ENCODE measurements around the gene ATP8B3. TPM values are rescaled to one million over a fixed set of nuclear protein-coding genes. Genes with fewer than 3 reads are reported as not detected.

The ATP8B3 gene
- total and polyA plus RNA-seq, 2 of the 13 experiments (the other 11 are each of a cell fraction or from before 2014, with no cell fraction given), result 2.6 to 5.9 TPM

DNA sequence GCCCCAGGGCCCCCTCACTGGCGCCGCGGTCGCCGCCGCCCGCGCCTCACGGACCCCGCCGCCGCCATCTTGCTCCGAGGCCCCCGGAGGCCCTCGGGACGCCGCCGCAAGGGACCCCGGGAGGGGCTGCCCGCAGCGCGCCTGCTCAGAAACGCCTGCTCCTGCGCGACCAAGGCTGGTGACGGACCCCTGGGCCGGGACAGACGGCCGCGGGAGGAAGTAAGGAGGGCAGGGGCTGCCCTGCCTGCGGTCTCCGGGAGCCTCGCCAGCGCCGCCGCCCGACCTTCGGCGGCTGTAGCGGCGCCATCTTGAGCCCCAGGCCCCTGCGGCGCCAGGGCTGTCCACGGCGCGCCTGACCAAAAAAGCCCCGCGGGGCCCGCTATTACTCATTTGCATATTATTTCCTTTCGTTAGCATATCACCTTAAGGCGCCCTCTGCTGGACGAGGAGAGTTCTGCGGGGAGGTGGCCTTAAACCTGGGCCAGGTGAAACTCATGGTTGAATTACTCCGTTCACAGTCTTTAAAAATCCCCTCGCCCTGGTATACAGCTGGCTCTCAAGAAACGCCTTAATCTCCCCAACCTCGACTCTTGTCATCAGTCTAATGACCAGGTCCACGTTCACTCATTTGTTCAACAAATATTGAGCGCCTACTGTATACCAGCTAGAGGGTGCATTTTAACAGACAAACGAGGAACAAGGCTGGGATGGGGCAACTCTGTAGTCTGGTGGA lies 36.5 kb upstream of the ATP8B3 start, which contains the start of gene REXO1 (continued):
- TF ChIP-seq NONO (IDR thresholded peaks at IDR 0.05) (no peak), NONO (CRISPR knock-in tag; conservative IDR thresholded peaks at IDR 0.05) (peak; percentile 69), ZNF205 (CRISPR knock-in tag; IDR thresholded peaks at IDR 0.05) (no peak), GATA4 (IDR thresholded peaks at IDR 0.05; ENCODE audit: borderline replicate concordance, low read depth) (peak; percentile 22; the same call in 1 of the 2 replicates), ZNF674 (CRISPR knock-in tag; IDR thresholded peaks at IDR 0.05; ENCODE audit: low read depth) (0 out of 2 replicates have a peak, but pooled peaks have one; percentile 54), HOXA3 (CRISPR knock-in tag; IDR thresholded peaks at IDR 0.05) (peak; percentile 90), CC2D1A (CRISPR knock-in tag; IDR thresholded peaks at IDR 0.05) (no peak), ARHGAP35 (CRISPR knock-in tag; IDR thresholded peaks at IDR 0.05; ENCODE audit: borderline replicate concordance) (no peak), ARNTL (CRISPR knock-in tag; IDR thresholded peaks at IDR 0.05) (no peak; the same call in 1 of the 2 replicates), MAZ (IDR thresholded peaks at IDR 0.05; ENCODE audit: borderline replicate concordance, low read depth, low read length) (peak; percentile 60; the same call in 1 of the 2 replicates), MAZ (CRISPR knock-in tag; IDR thresholded peaks at IDR 0.05; ENCODE audit: low read depth) (peak; percentile 84), ZNF670 (CRISPR knock-in tag; IDR thresholded peaks at IDR 0.05; ENCODE audit: borderline replicate concordance) (no peak), ZNF430 (CRISPR knock-in tag; IDR thresholded peaks at IDR 0.05) (0 out of 2 replicates have a peak, but pooled peaks have one; percentile 52), MXI1 (IDR thresholded peaks at IDR 0.05; ENCODE audit: borderline replicate concordance, low read depth, low read length) (peak; percentile 46; the same call in 1 of the 3 replicates)
- TF ChIP-seq, protein P1, sequence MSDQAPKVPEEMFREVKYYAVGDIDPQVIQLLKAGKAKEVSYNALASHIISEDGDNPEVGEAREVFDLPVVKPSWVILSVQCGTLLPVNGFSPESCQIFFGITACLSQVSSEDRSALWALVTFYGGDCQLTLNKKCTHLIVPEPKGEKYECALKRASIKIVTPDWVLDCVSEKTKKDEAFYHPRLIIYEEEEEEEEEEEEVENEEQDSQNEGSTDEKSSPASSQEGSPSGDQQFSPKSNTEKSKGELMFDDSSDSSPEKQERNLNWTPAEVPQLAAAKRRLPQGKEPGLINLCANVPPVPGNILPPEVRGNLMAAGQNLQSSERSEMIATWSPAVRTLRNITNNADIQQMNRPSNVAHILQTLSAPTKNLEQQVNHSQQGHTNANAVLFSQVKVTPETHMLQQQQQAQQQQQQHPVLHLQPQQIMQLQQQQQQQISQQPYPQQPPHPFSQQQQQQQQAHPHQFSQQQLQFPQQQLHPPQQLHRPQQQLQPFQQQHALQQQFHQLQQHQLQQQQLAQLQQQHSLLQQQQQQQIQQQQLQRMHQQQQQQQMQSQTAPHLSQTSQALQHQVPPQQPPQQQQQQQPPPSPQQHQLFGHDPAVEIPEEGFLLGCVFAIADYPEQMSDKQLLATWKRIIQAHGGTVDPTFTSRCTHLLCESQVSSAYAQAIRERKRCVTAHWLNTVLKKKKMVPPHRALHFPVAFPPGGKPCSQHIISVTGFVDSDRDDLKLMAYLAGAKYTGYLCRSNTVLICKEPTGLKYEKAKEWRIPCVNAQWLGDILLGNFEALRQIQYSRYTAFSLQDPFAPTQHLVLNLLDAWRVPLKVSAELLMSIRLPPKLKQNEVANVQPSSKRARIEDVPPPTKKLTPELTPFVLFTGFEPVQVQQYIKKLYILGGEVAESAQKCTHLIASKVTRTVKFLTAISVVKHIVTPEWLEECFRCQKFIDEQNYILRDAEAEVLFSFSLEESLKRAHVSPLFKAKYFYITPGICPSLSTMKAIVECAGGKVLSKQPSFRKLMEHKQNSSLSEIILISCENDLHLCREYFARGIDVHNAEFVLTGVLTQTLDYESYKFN (CRISPR knock-in tag; conservative IDR thresholded peaks at IDR 0.05), result 0 out of 2 replicates have a peak, but pooled peaks have one; percentile 25
- TF ChIP-seq, protein P2, sequence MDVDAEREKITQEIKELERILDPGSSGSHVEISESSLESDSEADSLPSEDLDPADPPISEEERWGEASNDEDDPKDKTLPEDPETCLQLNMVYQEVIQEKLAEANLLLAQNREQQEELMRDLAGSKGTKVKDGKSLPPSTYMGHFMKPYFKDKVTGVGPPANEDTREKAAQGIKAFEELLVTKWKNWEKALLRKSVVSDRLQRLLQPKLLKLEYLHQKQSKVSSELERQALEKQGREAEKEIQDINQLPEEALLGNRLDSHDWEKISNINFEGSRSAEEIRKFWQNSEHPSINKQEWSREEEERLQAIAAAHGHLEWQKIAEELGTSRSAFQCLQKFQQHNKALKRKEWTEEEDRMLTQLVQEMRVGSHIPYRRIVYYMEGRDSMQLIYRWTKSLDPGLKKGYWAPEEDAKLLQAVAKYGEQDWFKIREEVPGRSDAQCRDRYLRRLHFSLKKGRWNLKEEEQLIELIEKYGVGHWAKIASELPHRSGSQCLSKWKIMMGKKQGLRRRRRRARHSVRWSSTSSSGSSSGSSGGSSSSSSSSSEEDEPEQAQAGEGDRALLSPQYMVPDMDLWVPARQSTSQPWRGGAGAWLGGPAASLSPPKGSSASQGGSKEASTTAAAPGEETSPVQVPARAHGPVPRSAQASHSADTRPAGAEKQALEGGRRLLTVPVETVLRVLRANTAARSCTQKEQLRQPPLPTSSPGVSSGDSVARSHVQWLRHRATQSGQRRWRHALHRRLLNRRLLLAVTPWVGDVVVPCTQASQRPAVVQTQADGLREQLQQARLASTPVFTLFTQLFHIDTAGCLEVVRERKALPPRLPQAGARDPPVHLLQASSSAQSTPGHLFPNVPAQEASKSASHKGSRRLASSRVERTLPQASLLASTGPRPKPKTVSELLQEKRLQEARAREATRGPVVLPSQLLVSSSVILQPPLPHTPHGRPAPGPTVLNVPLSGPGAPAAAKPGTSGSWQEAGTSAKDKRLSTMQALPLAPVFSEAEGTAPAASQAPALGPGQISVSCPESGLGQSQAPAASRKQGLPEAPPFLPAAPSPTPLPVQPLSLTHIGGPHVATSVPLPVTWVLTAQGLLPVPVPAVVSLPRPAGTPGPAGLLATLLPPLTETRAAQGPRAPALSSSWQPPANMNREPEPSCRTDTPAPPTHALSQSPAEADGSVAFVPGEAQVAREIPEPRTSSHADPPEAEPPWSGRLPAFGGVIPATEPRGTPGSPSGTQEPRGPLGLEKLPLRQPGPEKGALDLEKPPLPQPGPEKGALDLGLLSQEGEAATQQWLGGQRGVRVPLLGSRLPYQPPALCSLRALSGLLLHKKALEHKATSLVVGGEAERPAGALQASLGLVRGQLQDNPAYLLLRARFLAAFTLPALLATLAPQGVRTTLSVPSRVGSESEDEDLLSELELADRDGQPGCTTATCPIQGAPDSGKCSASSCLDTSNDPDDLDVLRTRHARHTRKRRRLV (CRISPR knock-in tag; IDR thresholded peaks at IDR 0.05), result peak; percentile 72; the same call in 1 of the 2 replicates
- TF ChIP-seq, protein P3, sequence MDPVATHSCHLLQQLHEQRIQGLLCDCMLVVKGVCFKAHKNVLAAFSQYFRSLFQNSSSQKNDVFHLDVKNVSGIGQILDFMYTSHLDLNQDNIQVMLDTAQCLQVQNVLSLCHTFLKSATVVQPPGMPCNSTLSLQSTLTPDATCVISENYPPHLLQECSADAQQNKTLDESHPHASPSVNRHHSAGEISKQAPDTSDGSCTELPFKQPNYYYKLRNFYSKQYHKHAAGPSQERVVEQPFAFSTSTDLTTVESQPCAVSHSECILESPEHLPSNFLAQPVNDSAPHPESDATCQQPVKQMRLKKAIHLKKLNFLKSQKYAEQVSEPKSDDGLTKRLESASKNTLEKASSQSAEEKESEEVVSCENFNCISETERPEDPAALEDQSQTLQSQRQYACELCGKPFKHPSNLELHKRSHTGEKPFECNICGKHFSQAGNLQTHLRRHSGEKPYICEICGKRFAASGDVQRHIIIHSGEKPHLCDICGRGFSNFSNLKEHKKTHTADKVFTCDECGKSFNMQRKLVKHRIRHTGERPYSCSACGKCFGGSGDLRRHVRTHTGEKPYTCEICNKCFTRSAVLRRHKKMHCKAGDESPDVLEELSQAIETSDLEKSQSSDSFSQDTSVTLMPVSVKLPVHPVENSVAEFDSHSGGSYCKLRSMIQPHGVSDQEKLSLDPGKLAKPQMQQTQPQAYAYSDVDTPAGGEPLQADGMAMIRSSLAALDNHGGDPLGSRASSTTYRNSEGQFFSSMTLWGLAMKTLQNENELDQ (CRISPR knock-in tag; IDR thresholded peaks at IDR 0.05; ENCODE audit: borderline replicate concordance), result no peak
